ENCODE measurements around the gene ATP6V1A.

GRCh38 chr3:113753376-113753985 lies 6.6 kb downstream of the ATP6V1A start:
- TF ChIP-seq CTCF (IDR thresholded peaks at IDR 0.05): no peak
- no peak for TF ChIP-seq EZH2 (IDR thresholded peaks at IDR 0.05; ENCODE audit: borderline replicate concordance, insufficient read depth, low read depth, low read length, poor library complexity, severe bottlenecking)
